Measurements from ENCODE around the gene NCMAP.
A peak's percentile ranks its signal among the peaks of the same experiment; 100 is the strongest.

The NCMAP gene

GRCh38 chr1:24622218-24622617, 66.3 kb downstream of the NCMAP start:
- no peak for DNase-seq (ENCODE audit: low spot score)

- no peak for DNase-seq (ENCODE audit: low spot score)
Measured at GRCh38 chr1:24632832-24633175, 76.9 kb downstream of the NCMAP start.

GRCh38 chr1:24635195-24635843, 79.4 kb downstream of the NCMAP start:
- peak; percentile 45 for DNase-seq (ENCODE audit: low spot score)

- DNase-seq (ENCODE audit: low spot score): no peak
Measured at GRCh38 chr1:24636661-24637357, 80.9 kb downstream of the NCMAP start.

GRCh38 chr1:24639094-24639493, 83.2 kb downstream of the NCMAP start:
- no peak for DNase-seq (ENCODE audit: low spot score)

GRCh38 chr1:24639881-24640280, 84.0 kb downstream of the NCMAP start:
- DNase-seq (ENCODE audit: low spot score): no peak

- no peak for DNase-seq (ENCODE audit: low spot score)
Measured at GRCh38 chr1:24640288-24640687, 84.4 kb downstream of the NCMAP start.

- DNase-seq (ENCODE audit: low spot score): no peak
Measured at GRCh38 chr1:24641646-24642151, 85.8 kb downstream of the NCMAP start.

GRCh38 chr1:24642481-24643362, 86.8 kb downstream of the NCMAP start, which contains the start of gene SRRM1:
Gene SRRM1, plus strand, starts transcription at chr1:24643302. Its CDS starts 25 bp downstream, at chr1:24643327.
- peak; percentile 98 for DNase-seq (ENCODE audit: low spot score)

- peak; percentile 77 for DNase-seq (ENCODE audit: low spot score)
Measured at GRCh38 chr1:24643363-24644099, 87.6 kb downstream of the NCMAP start.

- peak; percentile 33 for DNase-seq (ENCODE audit: low spot score)
Measured at GRCh38 chr1:24644100-24644384, 88.2 kb downstream of the NCMAP start.

- no peak for DNase-seq (ENCODE audit: low spot score)
Measured at GRCh38 chr1:24648919-24649318, 93.0 kb downstream of the NCMAP start.

GRCh38 chr1:24652382-24652781, 96.5 kb downstream of the NCMAP start:
- no peak for DNase-seq (ENCODE audit: low spot score)

GRCh38 chr1:24654010-24654409, 98.1 kb downstream of the NCMAP start:
- DNase-seq (ENCODE audit: low spot score): no peak

GRCh38 chr1:24656046-24656445, 100.2 kb downstream of the NCMAP start:
- DNase-seq (ENCODE audit: low spot score): no peak

- DNase-seq (ENCODE audit: low spot score): no peak
Measured at GRCh38 chr1:24657781-24658180, 101.9 kb downstream of the NCMAP start.
